IMR-90 (cell line): ENCODE results near the gene ACP4. TPM values are rescaled to one million over a fixed set of nuclear protein-coding genes. Genes with fewer than 3 reads are reported as not detected.

Experiments
- ATAC-seq: fragments of 200-7000 bp; cut with Tn5 transposase; 2 replicates; pipeline ENCODE4 v1.9.1; 2020; ENCODE audit warnings: low read depth, mild to moderate bottlenecking, moderate library complexity
- BruUV-seq: library from RNA; stranded (reverse); fragments of 400-500 nt; replicated peaks from 2 replicates; lab custom pipeline; 2021; lab: Mats Ljungman, UMichigan
- CTCF ChIA-PET: fragments of 300-600 bp; formaldehyde crosslinking; extraction: SDS; loops from one replicate; lab custom pipeline; 2021; ENCODE audit warnings: antibody characterized with exemption; lab: Yijun Ruan, JAX
- POLR2A ChIA-PET: fragments of 300-600 bp; sonication (Branson Sonifier 250); formaldehyde crosslinking; loops from one replicate; lab custom pipeline; 2022; ENCODE audit warnings: antibody characterized with exemption; ENCODE audit not compliant: unreplicated experiment; lab: Charles Lee
- DNase-seq: peaks from one replicate; pipeline ENCODE4 v3.0.0; 2013
- H2AFZ ChIP-seq: replicated peaks from 2 replicates; pipeline ENCODE3; 2013; ENCODE audit warnings: low read length, mild to moderate bottlenecking; ENCODE audit not compliant: poor library complexity
- H2AK5ac ChIP-seq: 2 replicates; pipeline ENCODE4 v1.6.1; 2013; ENCODE audit warnings: low read depth, low read length, inconsistent platforms
- H2AK9ac ChIP-seq: replicated peaks from 2 replicates; pipeline ENCODE3; 2013; ENCODE audit warnings: mild to moderate bottlenecking, low read depth, low read length, moderate library complexity; ENCODE audit not compliant: poor library complexity
- H2BK120ac ChIP-seq: 2 replicates; pipeline ENCODE4 v1.6.1; 2013; ENCODE audit warnings: low read depth, low read length, inconsistent platforms
- H2BK15ac ChIP-seq: 3 replicates; pipeline ENCODE4 v1.6.1; 2013; ENCODE audit warnings: low read depth, low read length, inconsistent platforms
- H2BK20ac ChIP-seq: 2 replicates; pipeline ENCODE4 v1.6.1; 2013; ENCODE audit warnings: low read depth, mild to moderate bottlenecking, inconsistent platforms, low read length, moderate library complexity
- H2BK5ac ChIP-seq: 2 replicates; pipeline ENCODE4 v1.6.1; 2013; ENCODE audit warnings: mild to moderate bottlenecking, low read depth, low read length, inconsistent platforms; ENCODE audit not compliant: poor library complexity, severe bottlenecking
- H3K14ac ChIP-seq: replicated peaks from 2 replicates; pipeline ENCODE4 v1.6.1; 2013; ENCODE audit warnings: low read depth, low read length, inconsistent platforms
- H3K18ac ChIP-seq: 2 replicates; pipeline ENCODE4 v1.6.1; 2013; ENCODE audit warnings: low read depth, low read length, control low read depth
- H3K23ac ChIP-seq: 2 replicates; pipeline ENCODE4 v1.6.1; 2013; ENCODE audit warnings: low read depth, low read length, inconsistent platforms
- H3K27ac ChIP-seq: 2 replicates; pipeline ENCODE4 v1.5.1; 2013; ENCODE audit warnings: mild to moderate bottlenecking, control low read depth, low read length; ENCODE audit not compliant: insufficient read depth
- H3K27me3 ChIP-seq: 2 replicates; pipeline ENCODE4 v1.6.1; 2013; ENCODE audit warnings: low read length; ENCODE audit not compliant: control insufficient read depth, insufficient read depth
- H3K36me3 ChIP-seq: 2 replicates; pipeline ENCODE4 v1.6.1; 2013; ENCODE audit warnings: low read length, mixed read lengths; ENCODE audit not compliant: control insufficient read depth, insufficient read depth
- H3K4ac ChIP-seq: 2 replicates; pipeline ENCODE4 v1.6.1; 2013; ENCODE audit warnings: low read depth, low read length, inconsistent platforms
- H3K4me1 ChIP-seq: 2 replicates; pipeline ENCODE4 v1.6.1; 2013; ENCODE audit warnings: low read length, mixed read lengths; ENCODE audit not compliant: control insufficient read depth, insufficient read depth
- H3K4me2 ChIP-seq: 2 replicates; pipeline ENCODE4 v1.6.1; 2013; ENCODE audit warnings: low read depth, mild to moderate bottlenecking, control low read depth, low read length, moderate library complexity
- H3K4me3 ChIP-seq: 2 replicates; pipeline ENCODE4 v1.5.1; 2013; ENCODE audit warnings: low read depth, mild to moderate bottlenecking, control low read depth, low read length, moderate library complexity; ENCODE audit not compliant: insufficient read depth
- H3K56ac ChIP-seq: 2 replicates; pipeline ENCODE4 v1.6.1; 2013; ENCODE audit warnings: low read length, inconsistent platforms; ENCODE audit not compliant: insufficient read depth; ENCODE audit errors: extremely low read depth
- H3K79me1 ChIP-seq, 2 experiments: 2 replicates each; pipeline ENCODE4 v1.6.1; 2013; ENCODE audit warnings: low read length in 2 of 2, inconsistent platforms in 1 of 2, low read depth in 1 of 2
- H3K9ac ChIP-seq: 2 replicates; pipeline ENCODE4 v1.6.1; 2013; ENCODE audit warnings: low read depth, low read length, control low read depth
- H3K9me1 ChIP-seq: 2 replicates; pipeline ENCODE4 v1.6.1; 2013; ENCODE audit warnings: low read length, inconsistent platforms; ENCODE audit not compliant: insufficient read depth
- H3K9me3 ChIP-seq: 2 replicates; pipeline ENCODE4 v1.6.1; 2013; ENCODE audit warnings: low read length; ENCODE audit not compliant: control insufficient read depth, insufficient read depth
- H4K20me1 ChIP-seq: 2 replicates; pipeline ENCODE4 v1.6.1; 2013; ENCODE audit warnings: low read length, inconsistent platforms; ENCODE audit not compliant: insufficient read depth
- H4K5ac ChIP-seq: 2 replicates; pipeline ENCODE4 v1.6.1; 2013; ENCODE audit warnings: mild to moderate bottlenecking, low read depth, low read length, control low read depth
- H4K8ac ChIP-seq, 2 experiments: 2 replicates each; pipeline ENCODE4 v1.6.1; 2013; ENCODE audit warnings: low read depth in 2 of 2, low read length in 2 of 2, control low read depth in 1 of 2, inconsistent platforms in 1 of 2
- H4K91ac ChIP-seq: 2 replicates; pipeline ENCODE4 v1.6.1; 2013; ENCODE audit warnings: low read depth, low read length, inconsistent platforms; ENCODE audit not compliant: insufficient read depth
- CEBPB ChIP-seq: IDR thresholded peaks from 2 replicates; pipeline ENCODE4 v1.6.1; 2012; ENCODE audit warnings: low read depth, low read length, improper control_type of control experiment
- CHD1 ChIP-seq: IDR thresholded peaks from 2 replicates; pipeline ENCODE4 v1.6.1; 2012; ENCODE audit warnings: low read depth, low read length, improper control_type of control experiment
- MAFK ChIP-seq: IDR thresholded peaks from 2 replicates; pipeline ENCODE4 v1.6.1; 2012; ENCODE audit warnings: low read depth, low read length, improper control_type of control experiment
- MAZ ChIP-seq: IDR thresholded peaks from 2 replicates; pipeline ENCODE4 v1.6.1; 2012; ENCODE audit warnings: low read depth, mild to moderate bottlenecking, low read length, improper control_type of control experiment, moderate library complexity, borderline replicate concordance
- NFE2L2 ChIP-seq: fragments of 150-350 bp; IDR thresholded peaks from 2 replicates; pipeline ENCODE4 v1.6.1; 2016; ENCODE audit warnings: low read depth, mild to moderate bottlenecking, low read length
- RAD21 ChIP-seq: IDR thresholded peaks from 2 replicates; pipeline ENCODE4 v1.6.1; 2012; ENCODE audit warnings: low read length, improper control_type of control experiment
- RCOR1 ChIP-seq: IDR thresholded peaks from 2 replicates; pipeline ENCODE4 v1.6.1; 2012; ENCODE audit warnings: mild to moderate bottlenecking, low read length, improper control_type of control experiment; ENCODE audit not compliant: insufficient replicate concordance
- RFX5 ChIP-seq: IDR thresholded peaks from 2 replicates; pipeline ENCODE4 v1.8.0; 2012; ENCODE audit warnings: low read depth, mild to moderate bottlenecking, low read length, moderate library complexity
- SMC3 ChIP-seq: fragments of 150-350 bp; IDR thresholded peaks from 2 replicates; pipeline ENCODE4 v1.6.1; 2016; ENCODE audit warnings: low read depth, mild to moderate bottlenecking, antibody characterized with exemption, low read length, moderate library complexity
- WGBS, 2 experiments: methylation state at CpG; one replicate each; pipeline versions ENCODE4 v1.1.5 to v1.1.7; 2013; ENCODE audit warnings: missing lambda C conversion rate in 2 of 2; ENCODE audit not compliant: insufficient read length in 1 of 2; ENCODE audit errors: extremely low coverage in 2 of 2; 5-methylcytosine and 5-hydroxymethylcytosine counted together
- dilution Hi-C: fragments of 300-500 bp; cut with HindIII; formaldehyde crosslinking; loops from one replicate; pipeline ENCODE4 v1.14.3; 2018; ENCODE audit warnings: low sequenced_read_pairs; ENCODE audit not compliant: unreplicated experiment
- in situ Hi-C: fragments of 300-500 bp; cut with MboI; formaldehyde crosslinking; loops from 3 replicates; pipeline ENCODE4 v1.14.3; 2019; ENCODE audit warnings: low sequenced_read_pairs, inconsistent platforms, mixed read lengths
- intact Hi-C: fragments of 100-400 bp; cut with micrococcal nuclease; formaldehyde crosslinking; loops from 2 replicates; pipeline ENCODE4 v1.10.0; 2022
- polyA plus RNA-seq, 3 experiments: library from polyadenylated mRNA; depleted of rRNA; stranded (reverse); fragments of >200 nt; gene quantifications; 2 replicates each; pipeline ENCODE4 v1.2.3, GENCODE V29; 2012; ENCODE audit warnings: low replicate concordance in 1 of 3
- total RNA-seq: library from RNA; depleted of rRNA; stranded (reverse); fragments of >200 nt; gene quantifications from 2 replicates; pipeline ENCODE4 v1.2.3, GENCODE V29; 2012
- TF ChIP-seq, protein P1 (sequence below): conservative IDR thresholded peaks from 2 replicates; pipeline ENCODE4 v1.5.1; 2012; ENCODE audit warnings: mild to moderate bottlenecking, low read depth, low read length, improper control_type of control experiment
- TF ChIP-seq, protein P2 (sequence below): fragments of 150-350 bp; IDR thresholded peaks from 2 replicates; pipeline ENCODE4 v1.6.1; 2017; ENCODE audit warnings: mild to moderate bottlenecking, antibody characterized with exemption, low read length, low read depth
- TF ChIP-seq, protein P3 (sequence below): fragments of 150-350 bp; IDR thresholded peaks from 2 replicates; pipeline ENCODE4 v1.6.1; 2016; ENCODE audit warnings: low read depth, mild to moderate bottlenecking, low read length, moderate library complexity, borderline replicate concordance

Gene ACP4
- total and polyA plus RNA-seq, 2 of the 4 experiments (the other 2 are of a cell fraction), result not detected

- no peak overlapping the region for H3K23ac ChIP-seq
- no peaks in the 10 kb centered on the region for H3K27me3 ChIP-seq
- H3K79me1 ChIP-seq, result peaks cover 13 to 26% of the 10 kb centered on the region in 2 experiments; a peak in 3 of 4 replicates
- H3K14ac ChIP-seq, result no peak overlapping the region
- peaks cover 72% of the 10 kb centered on the region for H4K20me1 ChIP-seq
- H3K9me3 ChIP-seq, result no peaks in the 10 kb centered on the region
- in situ Hi-C loops, result no loop called here
- no peak overlapping the region for H3K4me3 ChIP-seq
- no peak overlapping the region for H3K4me2 ChIP-seq
- H2BK5ac ChIP-seq, result no peak overlapping the region
- no peak overlapping the region for H2BK15ac ChIP-seq
- H4K5ac ChIP-seq, result no peak overlapping the region
- peaks cover 3% of the 10 kb centered on the region; the same call in 1 of the 2 replicates for H3K4me1 ChIP-seq
- POLR2A ChIA-PET, result no interaction called here
- H2AK5ac ChIP-seq, result no peak overlapping the region
- H3K18ac ChIP-seq, result no peak overlapping the region
- H2BK120ac ChIP-seq, result no peak overlapping the region
- no peak overlapping the region for H2AFZ ChIP-seq
- intact Hi-C loops, result no loop called here
- no peak overlapping the region for H2AK9ac ChIP-seq
- DNase-seq, result no peak
- TF ChIP-seq RFX5 (no peak), MAZ (no peak), RAD21 (no peak), CHD1 (no peak), SMC3 (no peak), RCOR1 (no peak), NFE2L2 (no peak), MAFK (no peak), CEBPB (no peak)
- TF ChIP-seq, protein P1, sequence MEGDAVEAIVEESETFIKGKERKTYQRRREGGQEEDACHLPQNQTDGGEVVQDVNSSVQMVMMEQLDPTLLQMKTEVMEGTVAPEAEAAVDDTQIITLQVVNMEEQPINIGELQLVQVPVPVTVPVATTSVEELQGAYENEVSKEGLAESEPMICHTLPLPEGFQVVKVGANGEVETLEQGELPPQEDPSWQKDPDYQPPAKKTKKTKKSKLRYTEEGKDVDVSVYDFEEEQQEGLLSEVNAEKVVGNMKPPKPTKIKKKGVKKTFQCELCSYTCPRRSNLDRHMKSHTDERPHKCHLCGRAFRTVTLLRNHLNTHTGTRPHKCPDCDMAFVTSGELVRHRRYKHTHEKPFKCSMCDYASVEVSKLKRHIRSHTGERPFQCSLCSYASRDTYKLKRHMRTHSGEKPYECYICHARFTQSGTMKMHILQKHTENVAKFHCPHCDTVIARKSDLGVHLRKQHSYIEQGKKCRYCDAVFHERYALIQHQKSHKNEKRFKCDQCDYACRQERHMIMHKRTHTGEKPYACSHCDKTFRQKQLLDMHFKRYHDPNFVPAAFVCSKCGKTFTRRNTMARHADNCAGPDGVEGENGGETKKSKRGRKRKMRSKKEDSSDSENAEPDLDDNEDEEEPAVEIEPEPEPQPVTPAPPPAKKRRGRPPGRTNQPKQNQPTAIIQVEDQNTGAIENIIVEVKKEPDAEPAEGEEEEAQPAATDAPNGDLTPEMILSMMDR, result no peak
- TF ChIP-seq, protein P2, sequence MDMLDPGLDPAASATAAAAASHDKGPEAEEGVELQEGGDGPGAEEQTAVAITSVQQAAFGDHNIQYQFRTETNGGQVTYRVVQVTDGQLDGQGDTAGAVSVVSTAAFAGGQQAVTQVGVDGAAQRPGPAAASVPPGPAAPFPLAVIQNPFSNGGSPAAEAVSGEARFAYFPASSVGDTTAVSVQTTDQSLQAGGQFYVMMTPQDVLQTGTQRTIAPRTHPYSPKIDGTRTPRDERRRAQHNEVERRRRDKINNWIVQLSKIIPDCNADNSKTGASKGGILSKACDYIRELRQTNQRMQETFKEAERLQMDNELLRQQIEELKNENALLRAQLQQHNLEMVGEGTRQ, result no peak
- TF ChIP-seq, protein P3, sequence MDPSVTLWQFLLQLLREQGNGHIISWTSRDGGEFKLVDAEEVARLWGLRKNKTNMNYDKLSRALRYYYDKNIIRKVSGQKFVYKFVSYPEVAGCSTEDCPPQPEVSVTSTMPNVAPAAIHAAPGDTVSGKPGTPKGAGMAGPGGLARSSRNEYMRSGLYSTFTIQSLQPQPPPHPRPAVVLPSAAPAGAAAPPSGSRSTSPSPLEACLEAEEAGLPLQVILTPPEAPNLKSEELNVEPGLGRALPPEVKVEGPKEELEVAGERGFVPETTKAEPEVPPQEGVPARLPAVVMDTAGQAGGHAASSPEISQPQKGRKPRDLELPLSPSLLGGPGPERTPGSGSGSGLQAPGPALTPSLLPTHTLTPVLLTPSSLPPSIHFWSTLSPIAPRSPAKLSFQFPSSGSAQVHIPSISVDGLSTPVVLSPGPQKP, result no peak
- no peak overlapping the region for H4K8ac ChIP-seq
- H3K9me1 ChIP-seq, result peaks cover 13% of the 10 kb centered on the region
- no peak overlapping the region for H3K56ac ChIP-seq
- no peak for ATAC-seq
- H2BK20ac ChIP-seq, result no peak overlapping the region
- dilution Hi-C loops, result no loop called here
- no peak overlapping the region for H4K91ac ChIP-seq
- CTCF ChIA-PET, result interaction anchor here (0.5 kb wide), 1 partner anchor 73 kb away, joined by 3 read pairs; no protein-coding TSS in a partner anchor
- H3K27ac ChIP-seq, result no peak overlapping the region
- no peak overlapping the region for H3K4ac ChIP-seq
- WGBS, 2 experiments, result 98% methylated on average over 5 of the region's 18 CpGs; no CpG with 5 or more reads in 1 of the 2 experiments
- no peak overlapping the region for H3K9ac ChIP-seq
- H3K36me3 ChIP-seq, result peaks cover 37% of the 10 kb centered on the region
- no TSS peak for BruUV-seq
These were observed 7.8 kb downstream of the ACP4 start for GRCh38 chr19:50797781-50798658.
